ENCODE measurements around the gene CXorf38. TPM values are rescaled to one million over a fixed set of nuclear protein-coding genes. Genes with fewer than 3 reads are reported as not detected.
"Not testable (repeated sequence)": the region's sequence is repeated elsewhere in the genome, so short reads cannot be mapped to it uniquely, and the experiment has no call there.

The CXorf38 gene
- polyA plus RNA-seq, 6 donors from 2014 or later = 17.5 to 44.3 (median 39.5) TPM

- Mint-ChIP-seq H3K27ac (no peak overlapping the region), H3K9me3 (peaks cover 0 to 5% (median 0%) of the 10 kb centered on the region in 7 donors), H3K4me3 (no peak overlapping the region), H3K27me3 (no peaks in the 10 kb centered on the region), H3K36me3 (peaks cover 3 to 11% of the 10 kb centered on the region in 2 donors), H3K4me1 (no peaks in the 10 kb centered on the region)
- no peak for DNase-seq
- ATAC-seq (ENCODE audit: low read depth in 2 of 2) = no peak
Measured at GRCh38 chrX:40622479-40623138, 24.8 kb downstream of the CXorf38 start.

DNA sequence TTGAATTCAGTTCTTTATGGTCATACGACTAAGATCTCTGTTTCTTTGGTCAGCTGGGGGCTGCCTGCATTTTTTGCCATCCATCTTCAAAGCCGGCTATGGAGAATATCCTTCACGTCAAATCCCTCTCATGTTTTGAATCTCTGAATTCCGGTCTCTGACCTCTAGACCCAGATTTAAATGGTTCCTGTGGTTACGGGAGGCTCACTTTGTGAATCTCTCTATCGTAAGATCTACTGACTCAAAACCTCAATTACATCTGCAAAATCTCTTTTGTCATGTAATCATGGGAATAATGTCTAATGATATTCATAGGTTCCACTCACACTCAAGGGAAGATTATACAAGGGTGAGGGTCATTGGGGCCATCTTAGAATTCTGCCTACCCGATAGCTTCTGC is 29.8 kb downstream of the CXorf38 start:
- H3K27ac Mint-ChIP-seq = no peak overlapping the region
- H3K4me1 Mint-ChIP-seq = no peaks in the 10 kb centered on the region
- H3K36me3 Mint-ChIP-seq = peaks cover 0 to 6% of the 10 kb centered on the region in 2 donors
- H3K4me3 Mint-ChIP-seq = no peak overlapping the region
- H3K27me3 Mint-ChIP-seq = no peaks in the 10 kb centered on the region
- H3K9me3 Mint-ChIP-seq = no peaks in the 10 kb centered on the region
- DNase-seq (no peak), ATAC-seq (ENCODE audit: low read depth in 2 of 2) (no peak)

- no peaks in the 10 kb centered on the region for H3K9me3 Mint-ChIP-seq
- ATAC-seq (ENCODE audit: low read depth in 2 of 2) (no peak), DNase-seq (no peak)
- no peak overlapping the region for H3K4me3 Mint-ChIP-seq
- no peaks in the 10 kb centered on the region for H3K4me1 Mint-ChIP-seq
- no peak overlapping the region for H3K27ac Mint-ChIP-seq
- no peaks in the 10 kb centered on the region for H3K27me3 Mint-ChIP-seq
- H3K36me3 Mint-ChIP-seq = no peaks in the 10 kb centered on the region
Measured at GRCh38 chrX:40615976-40616375, 31.4 kb downstream of the CXorf38 start.

- no peak overlapping the region for H3K27ac Mint-ChIP-seq
- H3K9me3 Mint-ChIP-seq = no peaks in the 10 kb centered on the region
- no peaks in the 10 kb centered on the region for H3K4me1 Mint-ChIP-seq
- no peak for ATAC-seq (ENCODE audit: low read depth in 2 of 2)
- H3K36me3 Mint-ChIP-seq = no peaks in the 10 kb centered on the region
- no peak for DNase-seq
- no peaks in the 10 kb centered on the region for H3K27me3 Mint-ChIP-seq
- no peak overlapping the region for H3K4me3 Mint-ChIP-seq
Measured at GRCh38 chrX:40612511-40612910, 34.9 kb downstream of the CXorf38 start.

- no peak for DNase-seq
- Mint-ChIP-seq H3K9me3 (no peaks in the 10 kb centered on the region), H3K4me1 (no peaks in the 10 kb centered on the region), H3K36me3 (peaks cover 5 to 14% of the 10 kb centered on the region in 2 donors), H3K27ac (no peak overlapping the region), H3K4me3 (no peak overlapping the region), H3K27me3 (no peaks in the 10 kb centered on the region)
- no peak for ATAC-seq (ENCODE audit: low read depth in 2 of 2)
Measured at GRCh38 chrX:40607381-40607780, 40.0 kb downstream of the CXorf38 start.

DNA sequence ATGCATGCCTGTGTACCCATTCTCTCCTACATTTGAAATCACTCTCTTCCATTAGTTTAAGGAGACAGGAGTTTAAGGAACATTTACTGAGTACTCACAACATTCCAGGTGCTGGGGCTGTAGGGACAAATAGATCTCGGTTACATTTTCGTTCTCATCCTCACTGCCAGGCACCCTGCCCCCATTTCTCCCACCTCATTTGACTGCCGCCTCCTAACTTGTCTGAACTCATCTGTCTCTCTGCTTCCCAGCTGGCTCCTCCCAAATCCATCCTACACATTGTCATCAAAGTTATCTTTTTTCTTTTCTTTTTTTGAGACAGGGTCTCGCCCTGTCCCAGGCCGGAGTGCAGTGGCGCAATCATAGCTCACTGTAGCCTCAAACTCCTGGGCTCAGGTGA is 43.9 kb downstream of the CXorf38 start:
- no peaks in the 10 kb centered on the region for H3K27me3 Mint-ChIP-seq
- no peaks in the 10 kb centered on the region for H3K9me3 Mint-ChIP-seq
- H3K4me1 Mint-ChIP-seq = no peaks in the 10 kb centered on the region
- H3K27ac Mint-ChIP-seq = peak overlapping the region in 1 of 6 donors; percentile 19
- DNase-seq = no peak
- no peak overlapping the region for H3K4me3 Mint-ChIP-seq
- peaks cover 22 to 32% of the 10 kb centered on the region in 2 donors for H3K36me3 Mint-ChIP-seq
- ATAC-seq (ENCODE audit: low read depth in 2 of 2) = no peak

GRCh38 chrX:40589616-40590321 is 57.6 kb downstream of the CXorf38 start:
- not testable (repeated sequence) for H3K9me3 Mint-ChIP-seq; ATAC-seq (ENCODE audit: low read depth in 2 of 2); H3K36me3 Mint-ChIP-seq; H3K27me3 Mint-ChIP-seq; DNase-seq; H3K27ac Mint-ChIP-seq; H3K4me3 Mint-ChIP-seq
- peaks cover 2 to 11% (median 6%) of the 10 kb centered on the region in 3 donors for H3K4me1 Mint-ChIP-seq

DNA sequence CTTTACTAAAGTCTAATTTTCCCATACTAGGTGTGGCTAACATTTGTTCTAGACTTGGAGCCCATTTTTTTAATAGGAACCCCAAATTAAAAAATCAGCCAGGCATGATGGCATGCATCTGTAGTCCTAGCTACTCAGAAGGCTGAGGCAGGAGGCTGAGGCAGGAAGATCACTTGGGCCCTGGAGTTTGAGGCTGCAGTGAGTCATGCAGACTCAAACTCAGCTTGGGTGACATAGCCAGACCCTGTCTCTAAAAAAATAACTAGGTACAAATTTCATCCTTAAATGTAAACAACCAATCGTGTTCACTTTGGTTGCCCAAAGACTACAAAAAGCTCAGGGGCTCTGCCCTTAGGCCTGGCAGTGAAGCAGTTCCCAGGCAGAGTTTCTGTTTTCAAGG is 59.7 kb downstream of the CXorf38 start:
- not testable (repeated sequence) for H3K9me3 Mint-ChIP-seq; H3K4me3 Mint-ChIP-seq; DNase-seq; ATAC-seq (ENCODE audit: low read depth in 2 of 2); H3K36me3 Mint-ChIP-seq
- Mint-ChIP-seq H3K4me1 (peaks cover 11 to 20% (median 14%) of the 10 kb centered on the region in 3 donors), H3K27ac (peak overlapping the region in 1 of 6 donors; percentile 47), H3K27me3 (peaks cover 0 to 14% (median 0%) of the 10 kb centered on the region in 3 donors)

- no peak overlapping the region for H3K27ac Mint-ChIP-seq
- H3K9me3 Mint-ChIP-seq = peaks cover 0 to 2% (median 0%) of the 10 kb centered on the region in 7 donors
- no peak for DNase-seq
- H3K4me3 Mint-ChIP-seq = peak overlapping the region in 1 of 8 donors; percentile 91
- peaks cover 15 to 28% (median 20%) of the 10 kb centered on the region in 3 donors for H3K4me1 Mint-ChIP-seq
- ATAC-seq (ENCODE audit: low read depth in 2 of 2) = no peak
- H3K36me3 Mint-ChIP-seq = no peaks in the 10 kb centered on the region
- peaks cover 0 to 15% (median 0%) of the 10 kb centered on the region in 3 donors for H3K27me3 Mint-ChIP-seq
Measured at GRCh38 chrX:40582811-40583210, 64.5 kb downstream of the CXorf38 start.

- not testable (repeated sequence) for ATAC-seq (ENCODE audit: low read depth in 2 of 2); H3K9me3 Mint-ChIP-seq; H3K36me3 Mint-ChIP-seq; DNase-seq; H3K27ac Mint-ChIP-seq
- Mint-ChIP-seq H3K4me3 (peak overlapping the region in 6 of 8 donors; percentile 35 to 91 (median 79)), H3K27me3 (peaks cover 0 to 15% (median 0%) of the 10 kb centered on the region in 3 donors), H3K4me1 (peaks cover 15 to 28% (median 20%) of the 10 kb centered on the region in 3 donors)
Measured at GRCh38 chrX:40582178-40582577, 65.2 kb downstream of the CXorf38 start.

DNA sequence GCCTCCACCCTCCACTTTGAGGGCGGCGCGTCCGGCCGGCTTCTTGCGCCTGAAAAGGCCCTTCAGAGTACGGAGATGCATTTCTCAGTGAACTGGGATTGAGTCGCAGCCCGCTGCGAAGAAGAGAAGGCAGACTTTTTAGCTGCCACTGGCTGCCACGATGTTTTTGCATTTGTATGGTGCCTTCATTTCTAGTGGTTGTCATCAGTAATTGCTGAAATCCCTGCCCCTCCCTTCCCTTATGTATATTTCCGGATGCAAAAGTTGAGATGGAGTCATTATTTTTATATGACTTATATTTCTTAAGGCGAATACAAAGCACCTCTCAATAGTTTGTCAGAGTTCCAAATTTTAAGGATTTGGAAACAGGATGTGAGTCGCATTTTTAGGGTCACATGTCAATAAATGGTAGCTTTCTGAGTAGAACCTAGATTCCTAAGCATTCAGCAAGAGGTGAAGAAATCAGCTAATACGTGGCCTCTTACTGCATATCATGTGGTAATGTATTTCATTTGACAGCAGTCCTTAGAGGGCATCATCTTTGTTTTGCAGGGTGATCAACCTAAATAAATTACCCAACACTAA is 65.9 kb downstream of the CXorf38 start:
- Mint-ChIP-seq H3K27me3 (peaks cover 0 to 15% (median 0%) of the 10 kb centered on the region in 3 donors), H3K27ac (peak overlapping the region; percentile 30 to 95 (median 90)), H3K4me3 (peak overlapping the region; percentile 60 to 98 (median 86)), H3K9me3 (peaks cover 0 to 2% (median 0%) of the 10 kb centered on the region in 7 donors), H3K4me1 (peaks cover 15 to 25% (median 20%) of the 10 kb centered on the region in 3 donors), H3K36me3 (no peaks in the 10 kb centered on the region)
- no peak for DNase-seq
- ATAC-seq (ENCODE audit: low read depth in 2 of 2) = peak; percentile 8 to 9

GRCh38 chrX:40580537-40581335 is 66.6 kb downstream of the CXorf38 start, which contains the start of gene ATP6AP2:
Gene ATP6AP2, plus strand, starts transcription at chrX:40580970. Its CDS starts 96 bp downstream, at chrX:40581066.
- no peaks in the 10 kb centered on the region for H3K36me3 Mint-ChIP-seq
- peaks cover 13 to 23% (median 15%) of the 10 kb centered on the region in 3 donors for H3K4me1 Mint-ChIP-seq
- peaks cover 0 to 2% (median 0%) of the 10 kb centered on the region in 7 donors for H3K9me3 Mint-ChIP-seq
- peak; percentile 87 to 88 for ATAC-seq (ENCODE audit: low read depth in 2 of 2)
- H3K4me3 Mint-ChIP-seq = peak within 1 kb of the TSS; percentile 83 to 98 (median 92)
- DNase-seq = peak; percentile 88
- H3K27me3 Mint-ChIP-seq = peaks cover 0 to 15% (median 0%) of the 10 kb centered on the region in 3 donors
- H3K27ac Mint-ChIP-seq = peak within 1 kb of the TSS; percentile 95 to 99 (median 98)

Data from naive B cell (primary cell).